Liver (tissue), 9 donors: Measurements from ENCODE around the gene RPTOR. TPM values are rescaled to one million over a fixed set of nuclear protein-coding genes. Genes with fewer than 3 reads are reported as not detected.

Source experiments
- DNase-seq: peaks from one replicate; pipeline ENCODE4 v3.0.0-alpha.2; 2017; ENCODE audit warnings: low spot score
- H3K27ac ChIP-seq, 2 donors: one replicate each; pipeline ENCODE4 v1.7.0; 2013; ENCODE audit warnings: inconsistent platforms in 2 of 2, low read length in 2 of 2, control low read depth in 1 of 2, low read depth in 1 of 2, mild to moderate bottlenecking in 1 of 2
- H3K27me3 ChIP-seq, 4 donors: one replicate each; pipeline versions ENCODE4 v1.6.1 to v1.7.0; 2013; ENCODE audit warnings: low read length in 3 of 4, inconsistent platforms in 1 of 4, mild to moderate bottlenecking in 1 of 4, moderate library complexity in 1 of 4; ENCODE audit not compliant: control insufficient read depth in 4 of 4, insufficient read depth in 4 of 4
- H3K36me3 ChIP-seq, 4 donors: one replicate each; pipeline versions ENCODE4 v1.6.1 to v1.7.0; 2013; ENCODE audit warnings: low read length in 3 of 4, mild to moderate bottlenecking in 3 of 4, low read depth in 1 of 4, moderate library complexity in 1 of 4; ENCODE audit not compliant: control insufficient read depth in 4 of 4, insufficient read depth in 3 of 4
- H3K4me1 ChIP-seq, 4 donors: one replicate each; pipeline versions ENCODE4 v1.6.1 to v1.7.0; 2013; ENCODE audit warnings: low read length in 3 of 4, mild to moderate bottlenecking in 3 of 4, moderate library complexity in 1 of 4; ENCODE audit not compliant: control insufficient read depth in 4 of 4, insufficient read depth in 4 of 4
- H3K4me3 ChIP-seq, 3 donors: one replicate each; pipeline versions ENCODE4 v1.6.1 to v1.7.0; 2013; ENCODE audit warnings: low read length in 3 of 3, control low read depth in 1 of 3, low read depth in 1 of 3, mild to moderate bottlenecking in 1 of 3
- H3K9ac ChIP-seq, 2 donors: one replicate each; pipeline ENCODE4 v1.7.0; 2013; ENCODE audit warnings: low read length in 2 of 2, mild to moderate bottlenecking in 2 of 2, moderate library complexity in 2 of 2, control low read depth in 1 of 2, low read depth in 1 of 2
- H3K9me3 ChIP-seq, 4 donors: one replicate each; pipeline versions ENCODE4 v1.6.1 to v1.7.0; 2013; ENCODE audit warnings: low read length in 3 of 4; ENCODE audit not compliant: control insufficient read depth in 4 of 4
- EGR1 ChIP-seq, 2 donors: IDR thresholded peaks; 2 replicates each; pipeline ENCODE4 v1.6.1; 2016 to 2018; ENCODE audit warnings: antibody characterized with exemption in 2 of 2, low read depth in 2 of 2
- FOXA1 ChIP-seq: IDR thresholded peaks from 2 replicates; pipeline ENCODE4 v1.6.1; 2016; ENCODE audit warnings: antibody characterized with exemption
- FOXA2 ChIP-seq: IDR thresholded peaks from 2 replicates; pipeline ENCODE4 v1.6.1; 2016; ENCODE audit warnings: antibody characterized with exemption
- GABPA ChIP-seq, 2 donors: IDR thresholded peaks in 1 of 2; conservative IDR thresholded peaks in 1 of 2; 2 replicates each; pipeline ENCODE4 v1.6.1; 2016; ENCODE audit warnings: antibody characterized with exemption in 2 of 2, mild to moderate bottlenecking in 1 of 2, moderate library complexity in 1 of 2
- HNF4A ChIP-seq, 2 donors: conservative IDR thresholded peaks; 2 replicates each; pipeline ENCODE4 v1.6.1; 2016; ENCODE audit warnings: antibody characterized with exemption in 2 of 2, mild to moderate bottlenecking in 2 of 2
- HNF4G ChIP-seq: IDR thresholded peaks from 2 replicates; pipeline ENCODE4 v1.6.1; 2016; ENCODE audit warnings: antibody characterized with exemption
- JUND ChIP-seq, 2 donors: IDR thresholded peaks; 2 replicates each; pipeline ENCODE4 v1.6.1; 2016; ENCODE audit warnings: antibody characterized with exemption in 2 of 2
- NR2F2 ChIP-seq: IDR thresholded peaks from 2 replicates; pipeline ENCODE4 v1.6.1; 2016; ENCODE audit warnings: antibody characterized with exemption
- RXRA ChIP-seq, 2 donors: IDR thresholded peaks; 2 replicates each; pipeline ENCODE4 v1.6.1; 2017 to 2018; ENCODE audit warnings: antibody characterized with exemption in 2 of 2, mild to moderate bottlenecking in 1 of 2
- SP1 ChIP-seq: IDR thresholded peaks from 2 replicates; pipeline ENCODE4 v1.6.1; 2018; ENCODE audit warnings: antibody characterized with exemption, mild to moderate bottlenecking
- TAF1 ChIP-seq: conservative IDR thresholded peaks from 2 replicates; pipeline ENCODE4 v1.6.1; 2016; ENCODE audit warnings: antibody characterized with exemption, mild to moderate bottlenecking
- YY1 ChIP-seq: IDR thresholded peaks from 2 replicates; pipeline ENCODE4 v1.6.1; 2016; ENCODE audit warnings: antibody characterized with exemption, mild to moderate bottlenecking
- WGBS: extraction: QIAGEN DNeasy Blood & Tissue Kit; methylation state at CpG from one replicate; pipeline ENCODE4 v1.1.7; 2013; 5-methylcytosine and 5-hydroxymethylcytosine counted together
- polyA plus RNA-seq, 2 donors: library from polyadenylated mRNA; stranded (reverse) in 1 of 2; unstranded in 1 of 2; fragments of 200-250 nt in 1 of 2; fragments of >200 nt in 1 of 2; fragmentation: Nextera tagmentation in 1 of 2; extraction: Ambion mirVana in 1 of 2; gene quantifications; one replicate each; pipeline versions ENCODE4 v1.2.1 to v1.2.3, GENCODE V29; 2013 to 2015
- total RNA-seq, 2 donors: library from RNA; depleted of rRNA; stranded (reverse); fragments of >200 nt; gene quantifications; one replicate each; pipeline ENCODE4 v1.2.3, GENCODE V29; 2014
- TF ChIP-seq, protein P1 (sequence below): IDR thresholded peaks from 2 replicates; pipeline ENCODE4 v1.6.1; 2016; ENCODE audit warnings: antibody characterized with exemption, mild to moderate bottlenecking
- TF ChIP-seq, protein P2 (sequence below): IDR thresholded peaks from 2 replicates; pipeline ENCODE4 v1.6.1; 2016; ENCODE audit warnings: antibody characterized with exemption
- TF ChIP-seq, protein P3 (sequence below): fragments of 150-350 bp; IDR thresholded peaks from 2 replicates; pipeline ENCODE4 v1.5.1; 2017; ENCODE audit warnings: improper control_type of control experiment, low read depth, low read length; ENCODE audit not compliant: missing input control
- TF ChIP-seq, protein P4 (sequence below): IDR thresholded peaks from 2 replicates; pipeline ENCODE4 v1.6.1; 2016; ENCODE audit warnings: antibody characterized with exemption
- donor health status: healthy.
- donor health status: healthy.
- donor health status: healthy.
- donor health status: healthy.
- donor health status: healthy.

Gene RPTOR
- total and polyA plus RNA-seq, 4 donors: 4.8 to 25.4 (median 11.6) TPM

DNA sequence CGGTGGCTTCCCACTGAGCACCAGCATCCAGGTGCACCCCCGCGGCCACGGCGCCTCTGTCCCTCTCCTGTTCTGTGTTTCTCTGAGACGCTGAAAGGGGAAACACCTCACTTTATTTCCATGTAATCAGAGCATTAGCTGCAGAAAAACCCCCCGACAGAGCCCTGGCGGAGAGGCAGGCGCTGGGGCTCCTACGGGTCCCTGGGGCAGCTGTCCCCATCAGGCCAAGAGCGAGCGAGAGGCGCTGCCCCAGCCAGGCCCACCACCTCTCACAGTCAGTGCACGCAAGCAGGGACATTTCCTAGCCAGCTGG, 419.9 kb downstream of the RPTOR start:
- Histone ChIP-seq H3K9ac (no peak overlapping the region), H3K9me3 (no peaks in the 10 kb centered on the region), H3K27me3 (no peaks in the 10 kb centered on the region), H3K27ac (no peak overlapping the region), H3K4me3 (no peak overlapping the region), H3K36me3 (peaks cover 0 to 9% (median 0%) of the 10 kb centered on the region in 4 donors), H3K4me1 (peaks cover 0 to 2% (median 0%) of the 10 kb centered on the region in 4 donors)
- TF ChIP-seq, protein P1, sequence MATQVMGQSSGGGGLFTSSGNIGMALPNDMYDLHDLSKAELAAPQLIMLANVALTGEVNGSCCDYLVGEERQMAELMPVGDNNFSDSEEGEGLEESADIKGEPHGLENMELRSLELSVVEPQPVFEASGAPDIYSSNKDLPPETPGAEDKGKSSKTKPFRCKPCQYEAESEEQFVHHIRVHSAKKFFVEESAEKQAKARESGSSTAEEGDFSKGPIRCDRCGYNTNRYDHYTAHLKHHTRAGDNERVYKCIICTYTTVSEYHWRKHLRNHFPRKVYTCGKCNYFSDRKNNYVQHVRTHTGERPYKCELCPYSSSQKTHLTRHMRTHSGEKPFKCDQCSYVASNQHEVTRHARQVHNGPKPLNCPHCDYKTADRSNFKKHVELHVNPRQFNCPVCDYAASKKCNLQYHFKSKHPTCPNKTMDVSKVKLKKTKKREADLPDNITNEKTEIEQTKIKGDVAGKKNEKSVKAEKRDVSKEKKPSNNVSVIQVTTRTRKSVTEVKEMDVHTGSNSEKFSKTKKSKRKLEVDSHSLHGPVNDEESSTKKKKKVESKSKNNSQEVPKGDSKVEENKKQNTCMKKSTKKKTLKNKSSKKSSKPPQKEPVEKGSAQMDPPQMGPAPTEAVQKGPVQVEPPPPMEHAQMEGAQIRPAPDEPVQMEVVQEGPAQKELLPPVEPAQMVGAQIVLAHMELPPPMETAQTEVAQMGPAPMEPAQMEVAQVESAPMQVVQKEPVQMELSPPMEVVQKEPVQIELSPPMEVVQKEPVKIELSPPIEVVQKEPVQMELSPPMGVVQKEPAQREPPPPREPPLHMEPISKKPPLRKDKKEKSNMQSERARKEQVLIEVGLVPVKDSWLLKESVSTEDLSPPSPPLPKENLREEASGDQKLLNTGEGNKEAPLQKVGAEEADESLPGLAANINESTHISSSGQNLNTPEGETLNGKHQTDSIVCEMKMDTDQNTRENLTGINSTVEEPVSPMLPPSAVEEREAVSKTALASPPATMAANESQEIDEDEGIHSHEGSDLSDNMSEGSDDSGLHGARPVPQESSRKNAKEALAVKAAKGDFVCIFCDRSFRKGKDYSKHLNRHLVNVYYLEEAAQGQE: no peak
- TF ChIP-seq NR2F2 (no peak), EGR1 (IDR thresholded peaks at IDR 0.05; ENCODE audit: low read depth in 2 of 2) (no peak), RXRA (IDR thresholded peaks at IDR 0.05) (no peak), JUND (IDR thresholded peaks at IDR 0.05) (no peak), YY1 (no peak), SP1 (no peak), HNF4A (conservative IDR thresholded peaks at IDR 0.05) (no peak), HNF4G (no peak), FOXA1 (no peak), TAF1 (no peak), GABPA (IDR thresholded peaks at IDR 0.05 in 1 of 2, conservative IDR thresholded peaks at IDR 0.05 in 1 of 2) (no peak)
- TF ChIP-seq, protein P2, sequence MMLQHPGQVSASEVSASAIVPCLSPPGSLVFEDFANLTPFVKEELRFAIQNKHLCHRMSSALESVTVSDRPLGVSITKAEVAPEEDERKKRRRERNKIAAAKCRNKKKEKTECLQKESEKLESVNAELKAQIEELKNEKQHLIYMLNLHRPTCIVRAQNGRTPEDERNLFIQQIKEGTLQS: no peak
- TF ChIP-seq, protein P3, sequence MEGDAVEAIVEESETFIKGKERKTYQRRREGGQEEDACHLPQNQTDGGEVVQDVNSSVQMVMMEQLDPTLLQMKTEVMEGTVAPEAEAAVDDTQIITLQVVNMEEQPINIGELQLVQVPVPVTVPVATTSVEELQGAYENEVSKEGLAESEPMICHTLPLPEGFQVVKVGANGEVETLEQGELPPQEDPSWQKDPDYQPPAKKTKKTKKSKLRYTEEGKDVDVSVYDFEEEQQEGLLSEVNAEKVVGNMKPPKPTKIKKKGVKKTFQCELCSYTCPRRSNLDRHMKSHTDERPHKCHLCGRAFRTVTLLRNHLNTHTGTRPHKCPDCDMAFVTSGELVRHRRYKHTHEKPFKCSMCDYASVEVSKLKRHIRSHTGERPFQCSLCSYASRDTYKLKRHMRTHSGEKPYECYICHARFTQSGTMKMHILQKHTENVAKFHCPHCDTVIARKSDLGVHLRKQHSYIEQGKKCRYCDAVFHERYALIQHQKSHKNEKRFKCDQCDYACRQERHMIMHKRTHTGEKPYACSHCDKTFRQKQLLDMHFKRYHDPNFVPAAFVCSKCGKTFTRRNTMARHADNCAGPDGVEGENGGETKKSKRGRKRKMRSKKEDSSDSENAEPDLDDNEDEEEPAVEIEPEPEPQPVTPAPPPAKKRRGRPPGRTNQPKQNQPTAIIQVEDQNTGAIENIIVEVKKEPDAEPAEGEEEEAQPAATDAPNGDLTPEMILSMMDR: no peak
- TF ChIP-seq, protein P4, sequence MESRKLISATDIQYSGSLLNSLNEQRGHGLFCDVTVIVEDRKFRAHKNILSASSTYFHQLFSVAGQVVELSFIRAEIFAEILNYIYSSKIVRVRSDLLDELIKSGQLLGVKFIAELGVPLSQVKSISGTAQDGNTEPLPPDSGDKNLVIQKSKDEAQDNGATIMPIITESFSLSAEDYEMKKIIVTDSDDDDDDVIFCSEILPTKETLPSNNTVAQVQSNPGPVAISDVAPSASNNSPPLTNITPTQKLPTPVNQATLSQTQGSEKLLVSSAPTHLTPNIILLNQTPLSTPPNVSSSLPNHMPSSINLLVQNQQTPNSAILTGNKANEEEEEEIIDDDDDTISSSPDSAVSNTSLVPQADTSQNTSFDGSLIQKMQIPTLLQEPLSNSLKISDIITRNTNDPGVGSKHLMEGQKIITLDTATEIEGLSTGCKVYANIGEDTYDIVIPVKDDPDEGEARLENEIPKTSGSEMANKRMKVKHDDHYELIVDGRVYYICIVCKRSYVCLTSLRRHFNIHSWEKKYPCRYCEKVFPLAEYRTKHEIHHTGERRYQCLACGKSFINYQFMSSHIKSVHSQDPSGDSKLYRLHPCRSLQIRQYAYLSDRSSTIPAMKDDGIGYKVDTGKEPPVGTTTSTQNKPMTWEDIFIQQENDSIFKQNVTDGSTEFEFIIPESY: no peak
- 94% methylated on average over 14 of the region's 14 CpGs for WGBS
- DNase-seq: no peak

DNA sequence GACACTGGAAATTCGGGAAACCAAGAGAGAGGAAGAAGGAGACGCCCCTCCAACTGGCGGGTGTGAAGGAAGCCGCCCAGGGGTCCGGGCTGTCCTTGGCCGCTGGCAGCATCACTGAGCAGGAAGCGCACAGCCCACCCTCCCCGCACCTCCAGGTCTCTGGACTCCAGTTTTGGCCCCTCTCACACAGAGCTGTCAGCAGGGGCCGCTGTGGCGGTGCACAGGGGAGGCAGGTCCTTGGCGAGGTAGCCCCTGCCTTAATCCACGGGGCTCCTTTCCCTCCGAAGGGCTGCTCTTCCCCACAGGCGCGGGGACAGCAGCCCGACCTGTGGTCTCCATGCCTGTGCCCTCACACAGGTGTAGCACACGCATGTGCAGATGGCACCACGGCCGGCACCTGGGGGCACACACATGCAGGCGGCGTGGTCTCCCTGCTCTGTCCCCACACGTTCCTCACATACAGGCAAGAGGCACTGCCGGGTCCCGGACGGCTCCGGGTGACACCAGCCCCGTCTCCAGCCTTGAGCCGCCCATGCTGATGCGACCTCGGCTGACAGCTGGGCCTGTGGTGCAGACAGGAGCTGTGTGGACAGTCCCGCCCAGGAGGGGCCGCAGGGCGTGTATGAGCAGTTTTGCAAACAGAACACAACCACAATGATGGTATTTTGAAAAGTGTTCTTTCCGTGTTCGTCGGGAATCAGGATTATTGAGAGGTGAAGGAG, 420.4 kb downstream of the RPTOR start:
- no peak for DNase-seq
- 96% methylated on average over 36 of the region's 36 CpGs for WGBS

More for the DNA sequence above, 420.4 kb downstream of the RPTOR start:
- no peak for TF ChIP-seq FOXA2
- TF ChIP-seq, protein P3: no peak
- TF ChIP-seq SP1: no peak
- Histone ChIP-seq H3K27me3 (no peaks in the 10 kb centered on the region), H3K4me3 (no peak overlapping the region), H3K36me3 (peaks cover 0 to 9% (median 0%) of the 10 kb centered on the region in 4 donors), H3K9ac (no peak overlapping the region), H3K4me1 (peaks cover 0 to 4% (median 1%) of the 10 kb centered on the region in 4 donors), H3K27ac (no peak overlapping the region), H3K9me3 (no peaks in the 10 kb centered on the region)
